Activated CD4-positive, alpha-beta T cell treated with anti-CD3 and anti-CD28 coated beads, Interleukin-2, amount 50 U/mL, for 24 hours (primary cell): ENCODE data around the gene PRRX2.

Experiments used
- DNase-seq, 2 donors: peaks; one replicate each; pipeline ENCODE4 v3.0.0-alpha.2; 2020; ENCODE audit warnings: low read depth in 1 of 2, low spot score in 1 of 2

The PRRX2 gene

GRCh38 chr9:129703667-129704355 is 38.4 kb downstream of the PRRX2 start:
- no peak for DNase-seq

GRCh38 chr9:129704807-129705206 is 39.4 kb downstream of the PRRX2 start:
- DNase-seq = no peak

- DNase-seq = no peak
Measured at GRCh38 chr9:129708793-129709192, 43.3 kb downstream of the PRRX2 start.

GRCh38 chr9:129709438-129710168 is 44.2 kb downstream of the PRRX2 start:
- DNase-seq = no peak

- no peak for DNase-seq
Measured at GRCh38 chr9:129710169-129710453, 44.7 kb downstream of the PRRX2 start.

GRCh38 chr9:129712634-129713401 is 47.4 kb downstream of the PRRX2 start:
- DNase-seq = no peak

GRCh38 chr9:129713402-129713679 is 47.9 kb downstream of the PRRX2 start:
- no peak for DNase-seq

- no peak for DNase-seq
Measured at GRCh38 chr9:129714511-129715061, 49.1 kb downstream of the PRRX2 start.

- no peak for DNase-seq
Measured at GRCh38 chr9:129716091-129716490, 50.6 kb downstream of the PRRX2 start.

GRCh38 chr9:129717991-129718390 is 52.5 kb downstream of the PRRX2 start:
- DNase-seq = no peak

GRCh38 chr9:129718647-129719046 is 53.2 kb downstream of the PRRX2 start:
- DNase-seq = no peak

- no peak for DNase-seq
Measured at GRCh38 chr9:129719135-129719534, 53.7 kb downstream of the PRRX2 start.

GRCh38 chr9:129720181-129720864 is 54.9 kb downstream of the PRRX2 start:
- DNase-seq = no peak

GRCh38 chr9:129720865-129721545 is 55.6 kb downstream of the PRRX2 start:
- DNase-seq = no peak

- no peak for DNase-seq
Measured at GRCh38 chr9:129722913-129723312, 57.5 kb downstream of the PRRX2 start.

- DNase-seq = no peak
Measured at GRCh38 chr9:129724456-129725190, 59.2 kb downstream of the PRRX2 start.

GRCh38 chr9:129725795-129726251 is 60.4 kb downstream of the PRRX2 start:
- no peak for DNase-seq

GRCh38 chr9:129726322-129727160 is 61.1 kb downstream of the PRRX2 start:
- peak; percentile 37 to 40 for DNase-seq

GRCh38 chr9:129728744-129729143 is 63.3 kb downstream of the PRRX2 start:
- DNase-seq = no peak
